HG03060 (cell line): ENCODE measurements around the gene ITM2C.

Experiments used
- ATAC-seq: cut with Tn5 transposase; IDR thresholded peaks from one replicate; pipeline ENCODE4 v1.9.1; 2021; ENCODE audit warnings: low read depth, moderate number of reproducible peaks; ENCODE audit not compliant: unreplicated experiment

The ITM2C gene

GRCh38 chr2:230849633-230850357, 14.9 kb upstream of the ITM2C start:
- no peak for ATAC-seq

GRCh38 chr2:230850358-230850658, 14.4 kb upstream of the ITM2C start:
- no peak for ATAC-seq

DNA sequence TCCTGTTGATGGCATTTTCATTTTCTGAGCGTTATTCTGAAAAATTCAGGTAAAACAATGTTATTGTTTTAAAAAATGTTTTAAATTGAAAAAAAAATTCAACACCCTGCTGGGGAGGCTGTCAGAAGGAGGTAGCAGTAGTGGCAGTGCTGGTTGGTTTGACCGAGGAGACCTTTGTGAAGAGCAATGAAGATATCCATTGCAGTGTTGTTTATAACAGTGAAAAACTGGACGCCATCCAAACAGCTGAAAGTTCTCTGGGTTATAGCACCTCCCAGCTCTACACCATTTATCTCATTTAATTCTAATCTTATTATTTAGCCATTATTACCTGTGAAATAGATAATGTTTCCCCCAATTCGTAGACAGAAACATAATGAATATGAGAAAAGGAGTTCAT, 12.6 kb upstream of the ITM2C start:
- ATAC-seq: no peak

- no peak for ATAC-seq
Measured at GRCh38 chr2:230861552-230862255, 3.0 kb upstream of the ITM2C start.

DNA sequence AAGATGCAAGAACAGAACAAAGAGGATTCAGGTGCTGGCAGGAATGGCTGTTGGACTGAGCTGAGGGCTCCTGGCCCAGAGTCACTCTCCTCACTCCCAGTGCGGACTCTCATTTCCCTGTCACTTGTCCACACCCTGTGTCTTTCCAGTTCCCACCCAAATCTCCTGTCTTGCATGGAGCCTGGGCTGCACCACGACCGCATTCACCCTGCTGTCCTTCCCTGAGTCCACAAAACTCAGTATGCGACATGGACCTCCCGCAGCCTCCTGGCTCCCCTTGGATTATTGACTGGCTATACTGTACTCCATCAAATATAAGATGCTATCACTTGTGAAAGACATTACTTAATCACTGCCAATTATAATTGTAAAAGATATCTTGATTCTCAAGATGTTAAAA, 2.5 kb upstream of the ITM2C start:
- no peak for ATAC-seq

- ATAC-seq: no peak
Measured at GRCh38 chr2:230863031-230863430, 1.7 kb upstream of the ITM2C start.

DNA sequence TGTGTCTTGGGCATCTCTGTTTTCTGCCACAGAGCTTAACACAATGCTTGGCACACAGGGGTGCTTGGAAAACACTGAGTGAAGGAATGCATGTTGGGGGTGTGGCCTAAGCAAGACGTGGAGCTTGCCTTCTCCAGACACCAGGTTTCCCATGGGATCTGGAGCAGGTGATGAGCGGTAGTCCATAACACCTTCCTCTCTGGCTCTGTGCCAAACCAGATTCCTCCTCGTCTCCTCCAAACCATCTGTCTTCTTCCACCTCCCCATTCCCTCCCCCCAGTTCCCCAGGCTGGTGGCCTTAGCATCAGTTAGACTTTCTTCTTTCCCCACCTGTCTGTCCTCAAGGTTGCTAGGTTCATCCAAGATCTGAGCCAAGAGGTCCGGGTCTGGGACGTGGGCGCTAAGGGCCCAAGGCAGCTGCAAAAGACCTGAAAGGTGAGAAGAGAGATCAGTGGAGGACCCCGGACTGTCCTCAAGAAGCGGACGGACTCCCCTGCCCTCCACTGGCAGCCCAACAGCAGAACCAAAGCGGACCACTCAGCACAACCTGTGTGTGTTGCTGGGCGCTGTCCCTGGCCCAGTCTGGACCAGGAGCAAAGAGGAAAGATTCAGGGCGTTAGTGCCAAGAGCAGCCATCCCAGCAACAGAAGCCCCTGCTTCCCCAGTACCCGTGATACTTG, 1.2 kb upstream of the ITM2C start:
- ATAC-seq: no peak

DNA sequence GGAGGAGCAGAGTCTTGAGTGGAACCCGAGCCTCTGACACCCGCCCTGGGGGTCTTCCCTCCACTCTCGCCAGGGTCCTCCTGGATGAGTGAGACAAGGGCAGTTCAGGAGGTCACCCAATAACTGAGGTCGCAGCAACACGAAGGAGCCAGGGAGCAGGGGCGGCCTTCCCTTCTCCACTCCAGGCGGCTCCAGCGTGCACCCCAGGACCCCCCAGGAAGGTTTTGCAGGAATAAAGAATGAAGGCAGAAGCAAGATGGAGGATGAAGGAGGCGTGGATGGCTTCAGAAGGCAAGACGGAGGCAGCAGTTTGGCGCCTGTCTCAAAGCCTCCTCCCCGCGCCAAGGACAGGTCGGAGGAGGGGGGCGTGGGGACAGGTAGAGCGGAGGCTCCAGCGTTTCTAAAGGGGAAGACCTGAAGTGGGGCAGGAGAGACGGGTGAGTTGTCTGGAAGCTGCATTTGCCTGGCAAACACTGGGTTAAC, 579 bp upstream of the ITM2C start:
- ATAC-seq: no peak

DNA sequence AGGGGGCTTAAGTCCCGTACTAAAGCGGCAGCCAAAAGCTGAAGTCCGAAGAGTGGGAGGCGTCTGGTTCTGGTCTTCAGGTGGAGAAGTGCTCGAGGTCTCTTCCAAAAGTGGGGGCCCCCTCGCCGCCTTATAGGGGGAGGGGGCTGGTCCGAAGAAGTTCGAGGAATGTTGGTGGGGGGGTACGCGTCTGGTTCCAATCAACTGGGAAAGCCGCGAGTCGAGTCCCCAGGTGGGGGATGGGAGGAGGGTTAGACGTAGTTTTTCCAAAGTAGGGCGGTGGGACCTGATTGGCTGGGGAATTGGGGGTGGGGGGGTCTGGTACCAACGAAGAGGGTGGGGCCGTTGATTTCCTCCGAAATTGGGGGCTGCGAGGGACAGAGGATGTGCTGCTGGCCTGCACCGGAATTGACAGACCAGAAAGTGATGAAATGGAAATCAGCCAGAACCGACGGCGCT, 594 bp downstream of the ITM2C start:
- no peak for ATAC-seq

DNA sequence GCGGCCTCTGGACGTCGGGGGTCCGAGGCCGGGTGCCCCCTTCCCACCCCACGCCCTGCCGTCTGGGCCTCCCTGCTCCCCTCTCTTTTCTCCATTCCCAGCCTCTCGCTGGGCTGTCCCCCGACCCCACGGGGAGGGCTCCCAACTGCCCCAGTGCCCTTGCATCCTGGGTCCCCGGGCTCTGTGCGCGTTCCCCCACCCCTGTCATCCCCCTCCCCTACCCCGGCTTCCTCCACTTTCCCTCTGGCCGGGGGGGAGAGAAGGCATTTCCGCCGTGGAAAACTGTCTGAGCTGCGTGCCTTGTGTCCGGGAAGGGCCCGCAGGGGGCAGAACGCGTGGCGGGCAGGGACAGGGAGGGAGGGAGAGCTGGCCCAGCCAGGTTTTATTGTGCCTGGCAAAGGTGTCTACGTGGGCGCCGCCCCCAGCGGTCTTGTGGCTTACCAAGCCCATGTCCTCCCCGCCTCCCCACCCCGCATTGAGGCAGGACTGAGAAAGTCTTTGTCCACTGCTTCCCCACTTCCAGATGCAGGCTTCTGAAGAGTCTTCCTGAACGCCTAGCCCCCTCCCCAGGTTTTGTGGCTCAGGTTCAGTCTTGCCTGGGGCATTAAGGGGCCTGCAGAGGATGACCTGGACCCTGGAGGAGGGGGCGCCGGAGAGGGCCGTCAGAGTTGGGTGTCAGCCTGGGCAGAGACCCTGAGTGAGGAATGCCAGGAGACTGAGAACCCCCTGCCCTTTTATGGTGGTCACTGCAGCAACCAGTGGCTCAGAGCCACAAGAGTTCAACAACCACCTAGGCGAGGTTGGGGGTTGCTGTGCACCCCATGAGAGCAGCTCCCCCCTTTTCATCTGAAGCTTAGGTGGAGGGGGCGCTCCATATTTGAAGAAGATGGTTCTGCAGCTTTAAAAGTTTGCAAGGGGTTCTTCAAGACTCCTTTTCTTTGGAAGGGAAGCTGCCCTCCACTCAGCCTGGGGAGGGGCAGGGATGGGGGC, 1.3 kb downstream of the ITM2C start:
- no peak for ATAC-seq

DNA sequence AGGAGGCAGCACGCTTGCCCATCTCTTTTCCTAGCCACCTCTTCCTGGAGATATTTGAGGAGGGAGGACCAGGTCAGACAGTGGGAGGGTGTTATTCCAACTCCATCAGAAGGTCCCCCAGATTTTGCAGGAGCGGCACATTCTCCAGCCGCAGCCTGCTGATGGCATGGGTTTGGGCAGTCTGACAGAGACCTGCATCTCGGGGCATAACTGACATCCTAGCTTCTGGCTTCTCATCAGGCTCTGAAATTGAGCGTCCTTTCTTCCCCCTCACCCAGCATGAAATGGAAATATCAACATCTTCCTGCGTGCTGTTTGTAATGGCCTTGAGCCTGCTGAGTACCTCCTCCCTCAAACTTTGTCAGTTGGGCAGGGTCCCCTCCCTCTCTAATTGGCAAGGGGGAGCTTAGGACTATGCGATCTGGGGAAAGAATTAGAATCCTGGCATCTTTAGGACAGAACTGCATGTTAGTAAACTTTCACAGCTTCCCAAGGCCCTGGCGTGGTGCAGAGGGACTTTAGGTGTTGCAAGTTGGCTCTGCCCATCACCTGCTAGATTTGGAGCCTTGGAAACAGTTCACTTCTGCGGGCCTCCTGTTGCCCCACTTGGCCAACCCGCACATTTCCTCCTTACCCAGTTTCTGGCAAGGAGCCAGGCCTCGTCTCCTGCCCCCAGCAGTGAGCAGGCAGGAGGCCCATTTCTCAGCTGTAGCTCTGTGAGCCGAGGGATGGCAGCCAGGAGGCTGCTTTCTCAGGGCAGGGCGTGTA, 2.2 kb downstream of the ITM2C start:
- no peak for ATAC-seq

GRCh38 chr2:230868161-230868946, 3.6 kb downstream of the ITM2C start:
- ATAC-seq: no peak

DNA sequence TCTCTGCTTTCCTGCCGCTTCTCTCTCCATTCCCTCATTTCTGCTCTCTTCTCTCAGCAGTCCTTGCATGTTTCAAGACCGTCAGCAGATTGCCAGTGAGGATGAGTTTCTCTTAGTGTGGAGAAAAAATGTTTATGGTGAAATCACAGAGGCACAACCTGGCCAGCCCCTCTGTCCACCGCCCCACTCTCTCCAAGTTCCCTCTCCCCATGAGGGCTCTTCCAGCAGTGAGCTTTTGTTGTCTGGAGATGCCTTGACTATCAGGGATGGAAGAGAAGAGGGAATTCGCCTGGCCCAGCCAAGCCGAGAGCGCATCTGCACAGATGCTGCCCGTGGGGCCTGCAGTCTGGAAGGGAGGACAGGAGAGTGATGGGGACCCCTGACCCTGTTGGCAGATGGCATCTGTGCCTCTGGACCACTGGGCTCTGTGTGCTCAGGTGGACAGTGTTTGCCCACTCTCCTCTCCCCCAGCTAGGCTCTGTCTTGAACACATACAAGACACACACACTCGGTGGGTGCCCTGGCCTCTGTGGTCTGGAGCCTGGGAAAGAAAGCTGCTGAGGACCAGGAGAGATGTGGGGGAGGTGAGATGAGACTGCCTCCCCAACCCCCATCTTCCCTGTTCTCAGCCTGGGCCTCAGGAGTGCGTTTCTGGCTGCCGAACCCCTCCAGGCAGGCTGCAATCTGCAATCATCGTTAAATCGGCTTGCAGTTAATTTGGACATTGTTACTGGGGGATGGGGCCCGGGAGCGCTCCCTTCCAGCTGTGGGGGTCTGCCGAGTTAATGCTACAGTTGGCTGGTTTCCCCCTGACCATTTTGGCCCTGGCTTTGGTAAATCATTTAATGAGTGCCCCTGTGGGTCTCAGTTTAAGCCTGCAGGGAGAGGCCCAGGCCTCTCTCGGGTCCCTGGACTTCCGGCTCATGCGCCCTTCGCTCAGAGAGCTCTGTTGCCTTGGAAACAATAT, 4.5 kb downstream of the ITM2C start:
- ATAC-seq: no peak

DNA sequence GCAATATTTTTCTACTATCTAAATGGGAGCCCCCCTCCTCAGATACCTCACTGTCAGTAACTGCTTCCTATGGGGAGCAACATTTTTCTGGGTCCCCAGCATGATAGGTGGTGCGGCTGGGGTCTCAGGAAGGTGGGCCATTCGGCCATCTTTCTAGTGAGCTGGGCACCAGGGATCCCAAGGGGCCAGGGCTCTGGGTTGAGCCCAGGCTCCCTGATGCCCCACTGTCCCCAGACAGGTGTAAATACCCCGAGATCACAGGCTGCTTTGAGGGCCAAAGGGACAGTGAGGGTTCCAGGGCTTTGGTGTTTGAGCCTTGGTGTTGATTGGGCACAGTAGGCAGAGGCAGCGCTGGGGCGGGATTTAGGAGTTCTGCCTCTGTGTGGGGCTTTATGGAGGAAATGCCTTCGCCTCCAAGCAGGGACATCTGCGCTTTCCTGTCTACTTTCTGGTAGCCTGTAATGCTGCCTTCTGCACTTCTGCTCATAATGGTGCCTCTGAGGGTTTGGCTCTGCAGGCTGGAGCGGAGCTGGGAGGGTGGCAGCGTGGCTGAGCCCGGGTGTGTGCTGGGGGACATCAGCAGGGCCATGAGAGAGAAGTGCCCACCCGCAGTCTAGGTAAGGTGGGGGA, 5.3 kb downstream of the ITM2C start:
- no peak for ATAC-seq

- no peak for ATAC-seq
Measured at GRCh38 chr2:230870544-230871360, 6.0 kb downstream of the ITM2C start.

DNA sequence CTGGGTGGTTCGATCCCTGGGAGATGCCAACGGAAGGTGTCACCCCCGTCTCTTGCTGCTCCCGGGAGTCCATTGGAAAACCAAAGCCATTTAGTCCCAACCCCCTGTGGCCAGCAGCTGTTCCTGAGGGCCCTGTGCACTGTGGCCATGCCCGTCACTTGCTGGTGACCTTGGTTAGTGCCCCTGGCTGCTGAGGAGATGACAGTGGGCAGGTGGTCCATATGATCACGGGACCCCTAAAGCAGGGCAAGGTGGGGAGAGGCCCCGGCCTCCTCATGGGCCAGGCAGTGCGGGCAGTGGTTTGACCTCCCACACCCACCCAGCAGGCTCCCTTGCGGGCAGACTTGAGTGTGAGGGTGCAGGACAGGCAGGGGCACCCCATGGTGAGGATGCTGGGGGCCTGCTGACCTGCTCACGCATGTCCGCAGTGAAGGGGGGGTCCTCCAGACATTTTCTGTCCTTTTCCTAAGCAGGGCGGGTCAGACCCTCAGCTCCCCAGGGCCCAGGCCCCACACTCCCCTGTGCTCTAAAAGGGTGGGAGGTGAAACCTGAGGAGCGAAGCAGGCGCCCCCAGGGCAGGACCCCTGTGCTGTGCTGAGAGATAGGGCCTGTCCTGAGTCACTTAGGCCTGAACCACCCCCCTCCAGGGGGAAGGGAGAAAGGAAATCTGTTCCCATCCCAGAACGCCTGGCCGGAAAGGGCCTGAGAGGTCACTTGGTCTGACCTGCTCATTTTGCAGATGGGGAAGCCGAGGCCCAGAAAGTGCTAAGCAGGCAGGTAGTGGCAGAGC, 6.8 kb downstream of the ITM2C start:
- ATAC-seq: no peak
